Prostate gland (tissue), 2 donors: ENCODE results near the gene PPL.

ENCODE experiments used
- CTCF ChIP-seq, 4 experiments: fragments of 200-600 bp in 2 of 4; fragments of 450-650 bp in 2 of 4; sonication (generic) in 2 of 4; IDR thresholded peaks; 1 replicate in 3 of 4; 2 replicates in 1 of 4; pipeline ENCODE4 v1.5.1; 2016 to 2019; ENCODE audit warnings: antibody characterized with exemption in 4 of 4, mild to moderate bottlenecking in 2 of 4, moderate library complexity in 2 of 4
- POLR2A ChIP-seq: fragments of 450-650 bp; IDR thresholded peaks from one replicate; pipeline ENCODE4 v1.6.1; 2016; ENCODE audit warnings: antibody characterized with exemption, mild to moderate bottlenecking

GRCh38 chr16:4982056-4982867, 45.3 kb upstream of the PPL start:
- TF ChIP-seq CTCF (IDR thresholded peaks at IDR 0.05) (no peak), POLR2A (no peak)
